HG02870 (cell line): ENCODE data around the gene S100A14.
A peak's percentile ranks its signal among the peaks of the same experiment; 100 is the strongest.
"Not testable (repeated sequence)": the region's sequence is repeated elsewhere in the genome, so short reads cannot be mapped to it uniquely, and the experiment has no call there.

ENCODE experiments used
- ATAC-seq: cut with Tn5 transposase; IDR thresholded peaks from one replicate; pipeline ENCODE4 v1.9.1; 2021; ENCODE audit warnings: mild to moderate bottlenecking, moderate library complexity; ENCODE audit not compliant: unreplicated experiment

S100A14 gene

GRCh38 chr1:153616144-153616916 is at the start of gene S100A14:
S100A14 (minus strand) TSS chr1:153616325; CDS start chr1:153615858, 467 bp downstream.
- no peak for ATAC-seq

DNA sequence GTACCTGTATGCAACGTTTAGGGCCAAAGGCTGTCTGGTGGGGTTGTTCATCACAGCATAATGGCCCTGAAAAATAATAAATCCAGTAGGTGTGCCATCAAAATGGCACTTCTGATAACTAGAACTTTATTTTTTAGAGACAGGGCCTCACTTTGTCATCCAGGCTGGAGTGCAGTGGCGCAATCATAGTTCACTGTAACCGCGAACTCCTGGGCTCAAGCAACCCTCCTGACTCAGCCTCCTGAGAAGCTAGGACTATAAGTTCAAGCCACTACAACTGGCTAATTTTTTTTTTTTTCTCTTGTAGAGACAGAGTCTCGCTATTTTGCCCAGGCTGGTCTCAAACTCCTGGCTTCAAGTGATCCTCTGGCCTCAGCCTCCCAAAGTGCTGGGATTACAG is 47.1 kb upstream of the S100A14 start:
- no peak for ATAC-seq

GRCh38 chr1:153662269-153662668 is 46.1 kb upstream of the S100A14 start:
- no peak for ATAC-seq

- no peak for ATAC-seq
Measured at GRCh38 chr1:153661111-153661708, 45.1 kb upstream of the S100A14 start.

- ATAC-seq, result no peak
Measured at GRCh38 chr1:153659656-153660055, 43.5 kb upstream of the S100A14 start.

GRCh38 chr1:153659175-153659534 is 43.0 kb upstream of the S100A14 start:
- no peak for ATAC-seq

GRCh38 chr1:153658400-153659174 is 42.5 kb upstream of the S100A14 start, which contains the start of gene SNAPIN:
SNAPIN (plus strand) TSS chr1:153658703; CDS start chr1:153658744, 41 bp downstream.
- peak; percentile 79 for ATAC-seq

DNA sequence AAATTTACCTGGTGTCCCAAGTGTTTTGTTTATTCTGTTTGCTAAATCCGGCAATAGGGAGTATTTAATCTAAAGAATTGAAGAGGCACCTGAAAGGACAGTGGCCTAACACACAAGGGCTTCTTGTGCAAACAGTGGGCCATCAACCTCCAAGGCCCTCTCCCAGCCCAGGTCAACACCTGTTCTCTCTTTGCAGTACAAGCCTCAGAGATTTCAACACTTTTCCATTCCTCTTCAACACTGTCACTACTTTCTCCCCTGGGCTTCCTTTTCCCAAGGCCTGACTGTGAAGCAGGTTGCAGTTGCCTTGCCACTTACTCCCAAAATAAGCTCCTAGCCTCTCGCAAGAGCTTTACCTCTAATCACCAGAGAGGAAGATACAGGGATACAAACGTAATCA is 39.2 kb upstream of the S100A14 start:
- no peak for ATAC-seq

DNA sequence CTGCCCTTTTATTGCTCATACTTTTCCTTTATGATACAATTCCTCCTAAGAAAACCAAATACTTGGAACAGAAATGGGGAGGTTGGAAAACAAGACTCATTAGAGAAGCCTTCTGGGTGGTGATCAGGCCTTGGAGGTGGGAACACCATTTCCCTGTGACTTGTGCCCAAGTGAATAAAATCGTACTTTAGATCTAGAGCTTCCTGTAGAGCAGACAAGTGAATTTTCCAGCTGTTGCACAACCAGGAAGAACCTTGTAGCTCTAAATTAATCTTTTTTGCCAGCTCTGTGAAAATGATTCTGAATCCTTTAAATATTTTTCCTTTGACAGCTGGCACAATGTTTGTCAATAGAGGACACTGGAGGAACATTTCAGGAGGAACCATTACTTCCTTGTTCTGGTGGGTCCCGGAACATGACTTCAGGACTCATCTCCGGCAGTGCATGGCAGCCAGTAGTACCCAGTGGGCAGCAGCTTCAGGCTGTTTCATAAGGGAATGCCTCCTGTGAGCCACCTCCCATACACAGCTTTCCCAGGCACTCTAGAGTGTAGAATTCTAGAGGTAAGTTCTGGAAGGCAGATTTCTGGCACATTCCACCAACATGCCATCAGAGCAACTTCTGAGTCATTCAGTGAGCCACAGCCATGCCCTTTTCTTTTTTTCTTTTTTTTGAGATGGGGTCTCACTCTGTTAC is 36.8 kb upstream of the S100A14 start:
- ATAC-seq, result no peak

GRCh38 chr1:153651771-153652170 is 35.6 kb upstream of the S100A14 start:
- no peak for ATAC-seq

DNA sequence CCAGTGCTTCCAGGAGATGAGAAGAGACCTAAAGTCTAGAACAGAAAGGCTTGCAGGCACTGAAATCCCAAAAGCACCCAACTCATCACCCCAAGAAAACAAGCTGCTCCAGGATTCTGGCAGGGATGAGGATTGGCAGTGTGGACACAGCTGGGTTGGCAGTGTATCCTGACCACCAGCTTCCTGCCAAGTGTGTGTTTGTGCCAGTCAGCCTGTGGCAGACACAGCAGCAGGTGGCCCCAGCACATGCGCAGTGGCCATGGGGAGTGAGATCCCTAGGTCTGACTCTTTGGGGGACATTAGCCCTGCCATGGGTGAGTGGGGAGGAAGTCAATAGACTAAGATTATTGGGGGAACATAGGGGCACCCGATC is 33.7 kb upstream of the S100A14 start:
- ATAC-seq, result no peak

DNA sequence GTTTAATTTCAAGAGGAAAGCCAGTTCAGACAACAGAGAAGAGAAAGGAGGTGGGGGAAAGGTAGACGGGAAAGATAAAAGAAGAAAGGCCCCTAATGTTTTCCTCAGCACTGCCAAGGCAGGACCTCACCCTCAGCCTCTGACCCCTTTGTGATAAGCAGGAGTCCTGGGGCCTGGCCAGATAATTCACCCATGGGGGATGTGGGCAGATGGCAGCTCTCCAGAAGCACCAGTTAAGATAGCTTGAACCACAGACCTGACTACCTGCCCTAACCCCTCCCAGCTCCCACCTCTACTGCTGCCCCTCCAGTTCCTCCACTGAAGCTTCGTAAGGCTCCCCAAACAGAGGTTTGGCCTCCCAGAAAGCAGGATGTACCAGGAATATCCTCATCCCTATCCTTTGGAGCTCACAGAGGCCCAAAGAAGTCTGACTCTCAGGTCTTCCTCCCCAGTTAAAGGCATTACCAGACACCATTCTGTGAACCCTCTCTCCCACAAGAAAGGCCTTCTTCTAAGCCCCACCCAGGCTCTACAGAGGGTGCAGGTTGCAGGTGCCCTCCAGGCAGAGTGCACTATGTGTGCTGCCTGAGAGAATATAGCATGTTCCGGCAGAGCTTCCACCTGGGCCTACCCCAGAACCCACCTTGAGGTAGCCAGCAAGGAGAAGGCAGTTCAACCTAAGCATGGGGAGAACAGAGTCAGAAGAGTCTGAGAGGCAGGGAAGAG is 33.2 kb upstream of the S100A14 start:
- ATAC-seq, result no peak

GRCh38 chr1:153648000-153648643 is 32.0 kb upstream of the S100A14 start:
- ATAC-seq, result no peak

- ATAC-seq, result no peak
Measured at GRCh38 chr1:153647346-153647714, 31.2 kb upstream of the S100A14 start.

GRCh38 chr1:153646672-153647345 is 30.7 kb upstream of the S100A14 start:
- ATAC-seq, result no peak

- no peak for ATAC-seq
Measured at GRCh38 chr1:153643816-153644215, 27.7 kb upstream of the S100A14 start.

- ATAC-seq, result no peak
Measured at GRCh38 chr1:153643100-153643499, 27.0 kb upstream of the S100A14 start.

GRCh38 chr1:153642161-153642560 is 26.0 kb upstream of the S100A14 start:
- ATAC-seq, result no peak

- ATAC-seq, result no peak
Measured at GRCh38 chr1:153640861-153641260, 24.7 kb upstream of the S100A14 start.

- ATAC-seq, result not testable (repeated sequence)
Measured at GRCh38 chr1:153640213-153640612, 24.1 kb upstream of the S100A14 start.
